GM23338 (cell line): Measurements from ENCODE around the gene SLC9A1. TPM values are rescaled to one million over a fixed set of nuclear protein-coding genes. Genes with fewer than 3 reads are reported as not detected.

Experiments
- ATAC-seq: fragments of 200-7000 bp; cut with Tn5 transposase; 3 replicates; pipeline ENCODE4 v1.9.1; 2020
- DNase-seq: peaks from one replicate; pipeline ENCODE4 v3.0.0-alpha.2; 2015; ENCODE audit warnings: low spot score
- H2AFZ ChIP-seq: fragments of 200-600 bp; sonication (generic); 2 replicates; pipeline ENCODE4 v1.8.0; 2016; ENCODE audit warnings: antibody characterized with exemption, mild to moderate bottlenecking, moderate library complexity
- H3F3A ChIP-seq: fragments of 200-600 bp; sonication (generic); replicated peaks from 2 replicates; pipeline ENCODE4 v1.8.0; 2017; ENCODE audit warnings: antibody characterized with exemption, mixed run types, low read depth
- H3K27ac ChIP-seq: fragments of 200-600 bp; sonication (generic); 2 replicates; pipeline ENCODE4 v1.6.1; 2016; ENCODE audit warnings: low read depth
- H3K27me3 ChIP-seq: fragments of 200-600 bp; sonication (generic); 2 replicates; pipeline ENCODE4 v1.8.0; 2016; ENCODE audit warnings: mild to moderate bottlenecking, mixed run types, moderate library complexity; ENCODE audit not compliant: insufficient read depth
- H3K36me3 ChIP-seq: fragments of 200-600 bp; sonication (generic); 2 replicates; pipeline ENCODE4 v1.8.0; 2016; ENCODE audit warnings: mild to moderate bottlenecking; ENCODE audit not compliant: insufficient read depth
- H3K4me1 ChIP-seq: fragments of 200-600 bp; sonication (generic); 2 replicates; pipeline ENCODE4 v1.8.0; 2016; ENCODE audit warnings: mild to moderate bottlenecking, moderate library complexity; ENCODE audit not compliant: insufficient read depth
- H3K4me2 ChIP-seq: fragments of 200-600 bp; sonication (generic); 2 replicates; pipeline ENCODE4 v1.7.1; 2017; ENCODE audit warnings: mixed run types
- H3K4me3 ChIP-seq: fragments of 200-600 bp; sonication (generic); 2 replicates; pipeline ENCODE4 v1.6.1; 2016; ENCODE audit warnings: mixed run types
- H3K79me2 ChIP-seq: fragments of 200-600 bp; sonication (generic); replicated peaks from 2 replicates; pipeline ENCODE4 v1.8.0; 2017; ENCODE audit warnings: mild to moderate bottlenecking; ENCODE audit not compliant: insufficient read depth
- H3K9me2 ChIP-seq: fragments of 200-600 bp; sonication (generic); 2 replicates; pipeline ENCODE4 v1.8.0; 2017; ENCODE audit not compliant: insufficient read depth
- H4K20me1 ChIP-seq: fragments of 200-600 bp; sonication (generic); replicated peaks from 2 replicates; pipeline ENCODE4 v1.8.0; 2017; ENCODE audit warnings: mild to moderate bottlenecking; ENCODE audit not compliant: insufficient read depth
- H3K27ac Mint-ChIP-seq: 2 replicates; pipeline ENCODE4 v1.8.0; 2020; ENCODE audit warnings: inconsistent platforms, mild to moderate bottlenecking, moderate library complexity, mixed read lengths
- H3K27me3 Mint-ChIP-seq: 3 replicates; pipeline ENCODE4 v1.8.0; 2022; ENCODE audit warnings: low read depth, mild to moderate bottlenecking, moderate library complexity, mixed read lengths, inconsistent platforms; ENCODE audit not compliant: insufficient read depth, poor library complexity
- H3K36me3 Mint-ChIP-seq: 3 replicates; pipeline ENCODE4 v1.8.0; 2021; ENCODE audit warnings: low read depth, mild to moderate bottlenecking, inconsistent platforms, moderate library complexity, mixed read lengths
- H3K4me1 Mint-ChIP-seq: 3 replicates; pipeline ENCODE4 v1.8.0; 2020; ENCODE audit warnings: mild to moderate bottlenecking, inconsistent platforms, mixed read lengths
- H3K4me3 Mint-ChIP-seq: 3 replicates; pipeline ENCODE4 v1.8.0; 2021; ENCODE audit warnings: moderate library complexity, mild to moderate bottlenecking, inconsistent platforms, mixed read lengths
- H3K9me3 Mint-ChIP-seq: 3 replicates; pipeline ENCODE4 v1.8.0; 2020; ENCODE audit warnings: moderate library complexity, mild to moderate bottlenecking, inconsistent platforms, mixed read lengths
- CREB1 ChIP-seq: fragments of 250-450 bp; sonication (Bioruptor Pico); IDR thresholded peaks from 2 replicates; pipeline ENCODE4 v1.5.0; 2020; ENCODE audit warnings: low read depth, mild to moderate bottlenecking, moderate library complexity
- CTCF ChIP-seq, 2 experiments: fragments of 200-600 bp in 1 of 2; sonication (generic) in 1 of 2; conservative IDR thresholded peaks; 2 replicates each; pipeline versions ENCODE4 v1.5.1 to v1.6.1; 2016 to 2017; ENCODE audit warnings: antibody characterized with exemption in 2 of 2, low read depth in 2 of 2, mild to moderate bottlenecking in 2 of 2, moderate library complexity in 1 of 2
- ETS1 ChIP-seq: IDR thresholded peaks from 2 replicates; pipeline ENCODE4 v1.6.1; 2016; ENCODE audit warnings: antibody characterized with exemption
- EZH2 ChIP-seq: fragments of 200-600 bp; sonication (generic); IDR thresholded peaks from one replicate; pipeline ENCODE4 v1.8.0; 2017; ENCODE audit warnings: antibody characterized with exemption, mild to moderate bottlenecking, low read depth; ENCODE audit not compliant: unreplicated experiment
- EZH2phosphoT487 ChIP-seq: fragments of 200-600 bp; sonication (generic); IDR thresholded peaks from one replicate; pipeline ENCODE4 v1.8.1; 2018; ENCODE audit warnings: antibody characterized with exemption; ENCODE audit not compliant: unreplicated experiment
- JUNB ChIP-seq: IDR thresholded peaks from one replicate; pipeline ENCODE4 v1.6.1; 2016; ENCODE audit warnings: antibody characterized with exemption; ENCODE audit not compliant: unreplicated experiment
- NANOG ChIP-seq: IDR thresholded peaks from 2 replicates; pipeline ENCODE4 v1.6.1; 2016; ENCODE audit warnings: antibody characterized with exemption, borderline replicate concordance
- POLR2AphosphoS5 ChIP-seq: IDR thresholded peaks from 2 replicates; pipeline ENCODE4 v1.6.1; 2016; ENCODE audit warnings: antibody characterized with exemption, low read depth
- STAT1 ChIP-seq: IDR thresholded peaks from one replicate; pipeline ENCODE4 v1.6.1; 2016; ENCODE audit warnings: antibody characterized with exemption; ENCODE audit not compliant: unreplicated experiment
- ZNF114 ChIP-seq: fragments of 250-450 bp; sonication (Bioruptor Pico); IDR thresholded peaks from 2 replicates; pipeline ENCODE4 v1.5.0; 2020; ENCODE audit warnings: mild to moderate bottlenecking, moderate library complexity
- ZNF331 ChIP-seq: fragments of 250-450 bp; sonication (Bioruptor Pico); IDR thresholded peaks from 2 replicates; pipeline ENCODE4 v1.5.0; 2020; ENCODE audit warnings: low read depth, mild to moderate bottlenecking, moderate library complexity
- polyA plus RNA-seq: library from polyadenylated mRNA; unstranded; fragments of >200 nt; fragmentation: Nextera tagmentation; extraction: Ambion mirVana; gene quantifications from 2 replicates; pipeline ENCODE4 v1.2.1, GENCODE V29; 2016
- total RNA-seq: library from RNA; depleted of rRNA; stranded (reverse); fragments of >200 nt; shearing (Covaris generic); gene quantifications from 2 replicates; pipeline ENCODE4 v1.2.3, GENCODE V29; 2014

Gene SLC9A1
- total and polyA plus RNA-seq, 2 experiments from 2014 or later, result 10.4 to 22.3 TPM

- no peak overlapping the region for H3K4me3 ChIP-seq
- no peaks in the 10 kb centered on the region; the same call in 2 of the 3 replicates for H3K9me3 Mint-ChIP-seq
- no peaks in the 10 kb centered on the region for H3K9me2 ChIP-seq
- H3K4me2 ChIP-seq, result no peak overlapping the region
- H3K27ac Mint-ChIP-seq, result no peak overlapping the region; the same call in 1 of the 2 replicates
- peaks cover 35% of the 10 kb centered on the region for H3K4me1 Mint-ChIP-seq
- TF ChIP-seq JUNB, result no peak
- no peak for TF ChIP-seq NANOG
- TF ChIP-seq CREB1 (CRISPR knock-in tag), result no peak
- no peak for TF ChIP-seq STAT1
- TF ChIP-seq EZH2, result no peak
- TF ChIP-seq CTCF (conservative IDR thresholded peaks at IDR 0.05; ENCODE audit: low read depth in 2 of 2), result peak; percentile 87 to 100
- no peak for TF ChIP-seq POLR2AphosphoS5
- TF ChIP-seq EZH2phosphoT487, result no peak
- H3K4me1 ChIP-seq, result peaks cover 18% of the 10 kb centered on the region
- H3F3A ChIP-seq, result no peaks in the 10 kb centered on the region
- no peak overlapping the region for H3K27ac ChIP-seq
- H2AFZ ChIP-seq, result no peak overlapping the region
- no peaks in the 10 kb centered on the region for H3K36me3 ChIP-seq
- peaks cover 10% of the 10 kb centered on the region for H3K27me3 Mint-ChIP-seq
- H3K4me3 Mint-ChIP-seq, result no peak overlapping the region
- H4K20me1 ChIP-seq, result no peaks in the 10 kb centered on the region
- H3K79me2 ChIP-seq, result no peaks in the 10 kb centered on the region
- DNase-seq, result peak; percentile 84
- no peaks in the 10 kb centered on the region for H3K27me3 ChIP-seq
- ATAC-seq, result peak; percentile 85
- H3K36me3 Mint-ChIP-seq, result peaks cover 8% of the 10 kb centered on the region; the same call in 2 of the 3 replicates
Measured at GRCh38 chr1:27102707-27103468, 52.0 kb downstream of the SLC9A1 start.

- DNase-seq (no peak), ATAC-seq (no peak)
- no peaks in the 10 kb centered on the region for H4K20me1 ChIP-seq
- Mint-ChIP-seq H3K27ac (no peak overlapping the region; the same call in 1 of the 2 replicates), H3K4me1 (peaks cover 35% of the 10 kb centered on the region), H3K36me3 (peaks cover 8% of the 10 kb centered on the region; the same call in 2 of the 3 replicates), H3K4me3 (no peak overlapping the region), H3K9me3 (no peaks in the 10 kb centered on the region; the same call in 2 of the 3 replicates), H3K27me3 (peaks cover 10% of the 10 kb centered on the region)
- H3F3A ChIP-seq, result no peaks in the 10 kb centered on the region
- H3K4me3 ChIP-seq, result no peak overlapping the region
- H3K4me2 ChIP-seq, result no peak overlapping the region
- H3K27me3 ChIP-seq, result no peaks in the 10 kb centered on the region
- H3K36me3 ChIP-seq, result no peaks in the 10 kb centered on the region
- no peak overlapping the region for H3K27ac ChIP-seq
- no peaks in the 10 kb centered on the region for H3K79me2 ChIP-seq
- H3K9me2 ChIP-seq, result no peaks in the 10 kb centered on the region
- peaks cover 18% of the 10 kb centered on the region for H3K4me1 ChIP-seq
- H2AFZ ChIP-seq, result no peak overlapping the region
- no peak for TF ChIP-seq ETS1
- TF ChIP-seq CREB1 (CRISPR knock-in tag), result no peak
- TF ChIP-seq POLR2AphosphoS5, result no peak
- no peak for TF ChIP-seq EZH2
- TF ChIP-seq JUNB, result no peak
- TF ChIP-seq ZNF331 (CRISPR knock-in tag), result no peak
- no peak for TF ChIP-seq ZNF114 (CRISPR knock-in tag)
- no peak for TF ChIP-seq CTCF (conservative IDR thresholded peaks at IDR 0.05; ENCODE audit: low read depth in 2 of 2)
Measured at GRCh38 chr1:27102134-27102706, 52.7 kb downstream of the SLC9A1 start.
